Activated CD4-positive, alpha-beta T cell treated with anti-CD3 and anti-CD28 coated beads for 36 hours (primary cell): ENCODE results near the gene MED26. TPM values are rescaled to one million over a fixed set of nuclear protein-coding genes. Genes with fewer than 3 reads are reported as not detected.

Experiments
- ATAC-seq: fragments of 200-7000 bp; cut with Tn5 transposase; one replicate; pipeline ENCODE4 v1.10.0; 2021; ENCODE audit warnings: mild to moderate bottlenecking, moderate library complexity
- CTCF ChIA-PET: fragments of 350-600 bp; sonication (Branson Sonifier 250); formaldehyde crosslinking; loops from one replicate; lab custom pipeline; 2021; ENCODE audit warnings: antibody characterized with exemption; lab: Charles Lee
- POLR2A ChIA-PET: fragments of 350-600 bp; sonication (Branson Sonifier 250); formaldehyde crosslinking; loops from one replicate; lab custom pipeline; 2021; ENCODE audit warnings: antibody characterized with exemption, inconsistent platforms; lab: Charles Lee
- DNase-seq: peaks from one replicate; pipeline ENCODE4 v3.0.0-alpha.2; 2020
- H3K27ac Mint-ChIP-seq: one replicate; pipeline ENCODE4 v1.8.0; 2021; ENCODE audit warnings: mixed read lengths
- H3K27me3 Mint-ChIP-seq: one replicate; pipeline ENCODE4 v1.8.0; 2021; ENCODE audit warnings: mixed read lengths
- H3K36me3 Mint-ChIP-seq: one replicate; pipeline ENCODE4 v1.8.0; 2021; ENCODE audit warnings: low read depth, mixed read lengths
- H3K4me1 Mint-ChIP-seq: one replicate; pipeline ENCODE4 v1.8.0; 2021; ENCODE audit warnings: mixed read lengths
- H3K4me3 Mint-ChIP-seq: one replicate; pipeline ENCODE4 v1.8.0; 2021; ENCODE audit warnings: mild to moderate bottlenecking, moderate library complexity, mixed read lengths
- H3K9me3 Mint-ChIP-seq: one replicate; pipeline ENCODE4 v1.8.0; 2021; ENCODE audit warnings: low read depth, mixed read lengths
- intact Hi-C, 2 experiments: fragments of 100-400 bp; cut with DNase I in 1 of 2; cut with micrococcal nuclease in 1 of 2; formaldehyde crosslinking; loops; one replicate each; pipeline versions ENCODE4 v1.14.2 to v1.15.1; 2022 to 2024; cut with DNase I, micrococcal nuclease
- total RNA-seq, 2 experiments: library from RNA; stranded (reverse); gene quantifications; one replicate each; pipeline ENCODE4 v1.2.3, GENCODE V29; 2021

Gene MED26
- total RNA-seq, 2 experiments from 2014 or later, result 13.6 to 14.5 TPM

DNA sequence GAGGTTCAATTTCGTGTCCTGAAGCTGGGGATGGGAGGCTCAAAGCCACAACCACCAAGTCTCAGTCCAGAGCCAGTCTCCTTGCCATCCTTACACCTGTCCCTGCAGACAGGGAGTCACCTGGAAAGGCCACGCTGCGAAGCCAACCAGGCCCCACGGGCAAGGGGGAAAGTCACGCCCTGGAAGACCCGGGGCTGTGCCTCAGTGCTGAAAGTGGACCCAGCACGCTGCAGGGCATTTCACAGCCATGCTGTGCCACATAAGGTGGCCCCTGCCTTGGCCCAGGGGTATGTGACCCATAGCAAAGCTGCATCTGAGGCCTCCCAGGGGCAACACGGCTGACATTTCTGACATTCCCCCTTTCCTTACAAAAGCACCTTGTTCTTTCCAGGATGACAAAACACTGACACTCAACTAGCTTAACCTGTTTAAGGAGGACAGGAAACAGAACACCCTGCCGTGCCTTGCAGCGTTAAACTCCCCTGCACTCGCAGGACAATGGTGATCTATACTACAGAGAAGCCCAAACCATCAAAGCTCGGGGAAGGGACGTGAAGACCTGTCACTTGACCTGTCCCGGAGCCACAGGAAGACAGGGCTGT is 100.6 kb downstream of the MED26 start:
- ATAC-seq (no peak), DNase-seq (no peak)
- CTCF ChIA-PET, result interaction anchor here (0.7 to 0.8 kb wide), 2 partner anchors 12 to 99 kb away, joined by 3 read pairs; no protein-coding TSS in a partner anchor
- no peak overlapping the region for H3K27ac Mint-ChIP-seq
- no peak overlapping the region for H3K4me3 Mint-ChIP-seq
- H3K9me3 Mint-ChIP-seq, result no peaks in the 10 kb centered on the region
- intact Hi-C loops, result loop anchor here in 1 of 2 experiments (5.0 kb wide), 1 partner anchor 195 kb away; no protein-coding TSS in a partner anchor
- H3K27me3 Mint-ChIP-seq, result no peaks in the 10 kb centered on the region
- H3K36me3 Mint-ChIP-seq, result peaks cover 52% of the 10 kb centered on the region
- POLR2A ChIA-PET, result no interaction called here
- no peaks in the 10 kb centered on the region for H3K4me1 Mint-ChIP-seq

DNA sequence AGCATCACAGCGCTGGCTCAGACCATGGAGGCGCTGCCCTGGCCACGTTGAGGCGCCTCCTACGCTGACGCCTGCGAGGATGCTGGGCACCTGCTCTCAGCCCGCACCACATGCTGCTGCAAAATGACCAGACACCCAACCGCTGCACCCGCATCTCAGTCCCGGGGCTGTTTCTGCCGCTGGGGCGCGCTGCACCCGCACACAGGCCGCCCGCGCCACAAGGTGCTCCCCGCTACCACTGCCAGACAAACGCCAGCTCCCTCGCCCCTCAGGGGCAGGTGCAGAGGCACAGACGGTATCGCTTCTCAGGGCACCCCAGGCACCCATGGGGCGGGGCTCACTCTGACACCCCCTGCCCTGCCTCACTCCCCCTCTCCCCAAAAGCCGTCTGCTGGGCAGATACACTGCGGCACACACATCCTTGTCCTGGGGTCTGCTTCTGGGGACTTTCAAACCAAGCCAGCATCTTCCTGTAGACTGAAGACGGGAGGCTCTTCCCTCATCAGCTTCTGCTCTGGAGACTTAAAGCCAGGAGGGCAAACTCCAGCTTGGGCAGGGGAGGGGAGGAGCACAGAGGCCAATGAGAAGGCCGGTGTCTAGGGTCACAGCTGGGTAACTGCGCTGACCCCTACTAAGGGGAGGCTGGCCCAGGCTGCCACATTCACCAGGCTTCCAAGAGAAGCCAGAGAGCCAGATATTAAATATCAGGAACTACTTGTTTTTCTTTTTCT is 102.1 kb downstream of the MED26 start:
- Mint-ChIP-seq H3K27me3 (no peaks in the 10 kb centered on the region), H3K4me3 (no peak overlapping the region), H3K27ac (no peak overlapping the region), H3K9me3 (no peaks in the 10 kb centered on the region), H3K36me3 (peaks cover 49% of the 10 kb centered on the region), H3K4me1 (no peaks in the 10 kb centered on the region)
- no peak for ATAC-seq
- CTCF ChIA-PET, result interaction anchor here (0.6 to 0.7 kb wide), 2 partner anchors 40 to 85 kb away, joined by 3 read pairs; no protein-coding TSS in a partner anchor
- intact Hi-C loops, result loop anchor here in 1 of 2 experiments (5.0 kb wide), 1 partner anchor 196 kb away; no protein-coding TSS in a partner anchor
- no peak for DNase-seq
- POLR2A ChIA-PET, result no interaction called here

DNA sequence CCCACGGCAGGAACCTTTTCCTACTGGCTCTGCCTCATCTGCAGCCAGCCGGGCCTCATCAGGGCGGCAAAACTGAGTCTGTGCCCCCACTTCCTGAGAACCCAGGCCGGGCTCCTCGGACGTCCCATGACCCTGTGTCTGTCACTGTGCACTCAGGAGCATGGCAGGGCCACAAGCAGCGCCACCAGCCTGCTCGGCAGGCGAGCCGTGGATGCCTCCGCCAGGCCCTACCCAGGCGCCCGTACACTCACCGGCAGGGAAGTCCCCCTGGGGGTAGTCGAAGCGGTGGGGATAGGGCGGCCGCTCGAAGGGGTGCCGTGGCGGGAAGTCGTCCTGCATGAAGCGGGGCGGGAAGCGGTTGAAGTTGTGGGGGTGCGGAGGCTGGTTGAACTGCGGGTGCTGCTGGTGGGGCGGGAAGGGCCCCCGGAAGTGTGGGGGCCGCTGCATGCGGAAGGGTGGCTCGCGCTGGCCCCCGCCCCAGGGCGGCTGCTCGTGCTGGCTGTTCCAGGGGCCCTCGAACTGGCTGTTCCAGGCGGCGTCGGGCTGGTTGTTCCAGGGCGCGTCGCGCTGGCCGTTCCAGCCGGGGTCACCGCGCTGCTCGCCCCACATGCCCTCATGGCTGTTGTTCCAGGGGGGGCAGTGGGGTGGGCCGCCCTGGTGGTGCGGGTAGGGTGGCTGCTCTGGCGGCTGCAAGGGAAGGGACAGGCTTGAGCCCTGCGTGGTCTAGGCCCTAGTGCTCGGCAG is 102.8 kb downstream of the MED26 start:
- Mint-ChIP-seq H3K9me3 (no peaks in the 10 kb centered on the region), H3K4me1 (no peaks in the 10 kb centered on the region), H3K4me3 (no peak overlapping the region), H3K27ac (no peak overlapping the region), H3K27me3 (no peaks in the 10 kb centered on the region), H3K36me3 (peaks cover 53% of the 10 kb centered on the region)
- ChIA-PET CTCF (no interaction called here), POLR2A (no interaction called here)
- ATAC-seq (no peak), DNase-seq (no peak)
- intact Hi-C loops, result loop anchor here in 1 of 2 experiments (5.0 kb wide), 1 partner anchor 197 kb away; no protein-coding TSS in a partner anchor

Other genes with a start within 250 kb of the MED26 start
- 10 to 100 TPM; 26.1 to 29.7 TPM for gene EPS15L1, start 156.2 kb downstream of the MED26 start, total RNA-seq
- gene CALR3, start 132.0 kb downstream of the MED26 start, total RNA-seq, result not detected
- 1 to 10 TPM; 2.9 to 4.0 TPM for gene C19orf44, start 131.8 kb downstream of the MED26 start, total RNA-seq
- gene CHERP, start 85.8 kb downstream of the MED26 start, total RNA-seq, result 10 to 100 TPM; 57.9 to 64.8 TPM
- 10 to 100 TPM; 51.5 to 72.1 TPM for gene SLC35E1, start 55.8 kb downstream of the MED26 start, total RNA-seq
- gene SMIM7, start 31.9 kb upstream of the MED26 start, total RNA-seq, result 10 to 100 TPM; 46.5 to 52.2 TPM
- 1 to 10 TPM in 1 of 2 experiments, under 1 TPM in 1; 0.89 to 1.2 TPM for gene TMEM38A, start 32.9 kb upstream of the MED26 start, total RNA-seq
- not detected for gene NWD1, start 91.6 kb upstream of the MED26 start, total RNA-seq
- gene SIN3B, start 201.2 kb upstream of the MED26 start, total RNA-seq, result 10 to 100 TPM; 27.6 to 28.5 TPM